Tibial nerve (tissue), 4 donors: ENCODE data around the gene SRBD1.

ENCODE experiments used
- CTCF ChIP-seq, 5 experiments: fragments of 200-600 bp in 3 of 5; fragments of 450-650 bp in 2 of 5; sonication (generic) in 3 of 5; IDR thresholded peaks; one replicate each; pipeline ENCODE4 v1.5.1; 2016 to 2019; ENCODE audit warnings: antibody characterized with exemption in 5 of 5, mild to moderate bottlenecking in 3 of 5, moderate library complexity in 2 of 5
- EP300 ChIP-seq, 2 donors: sonication (generic); formaldehyde crosslinking; IDR thresholded peaks; one replicate each; pipeline ENCODE4 v1.6.1; 2017; ENCODE audit warnings: antibody characterized with exemption in 2 of 2, mild to moderate bottlenecking in 1 of 2

- TF ChIP-seq CTCF (IDR thresholded peaks at IDR 0.05) (no peak), EP300 (IDR thresholded peaks at IDR 0.05) (no peak)
These were observed 133.5 kb downstream of the SRBD1 start for GRCh38 chr2:45477546-45477945.
